ENCODE results near the gene NDUFA6. TPM values are rescaled to one million over a fixed set of nuclear protein-coding genes. Genes with fewer than 3 reads are reported as not detected.
A peak's percentile ranks its signal among the peaks of the same experiment; 100 is the strongest.
"Not testable (repeated sequence)": the region's sequence is repeated elsewhere in the genome, so short reads cannot be mapped to it uniquely, and the experiment has no call there.

NDUFA6 gene
- total RNA-seq, 1 experiment from 2014 or later, result 119 TPM

GRCh38 chr22:42116848-42117424, 26.4 kb upstream of the NDUFA6 start:
- peak in 1 of 2 experiments; percentile 21 for TF ChIP-seq CTCF (IDR thresholded peaks at IDR 0.05; ENCODE audit: insufficient read depth in 1 of 2, low read depth in 1 of 2, low read length in 1 of 2, severe bottlenecking in 1 of 2, unreplicated experiment in 1 of 2)
- no peak overlapping the region for H3K27ac Mint-ChIP-seq (ENCODE audit: unreplicated experiment)
- no peak overlapping the region for H3K4me3 Mint-ChIP-seq (ENCODE audit: unreplicated experiment)
- peaks cover 5% of the 10 kb centered on the region for H3K36me3 Mint-ChIP-seq (ENCODE audit: insufficient read depth, unreplicated experiment)
- no peak for DNase-seq
- H3K9me3 Mint-ChIP-seq (ENCODE audit: unreplicated experiment), result no peaks in the 10 kb centered on the region
- Histone ChIP-seq H3K9me3 (peaks cover 16% of the 10 kb centered on the region), H3K4me1 (no peaks in the 10 kb centered on the region), H3K36me3 (ENCODE audit: control insufficient read depth, insufficient read depth, low read length) (no peaks in the 10 kb centered on the region), H3K27me3 (replicated peaks; ENCODE audit: control insufficient read depth, insufficient read depth, low read length) (no peaks in the 10 kb centered on the region), H3K4me3 (ENCODE audit: low read depth, low read length) (no peak overlapping the region)
- CTCF ChIA-PET, result interaction anchor here (0.6 to 1.8 kb wide), 4 partner anchors 26 to 359 kb away, joined by 3 to 7 read pairs (median 4); partner anchors contain the start of gene NDUFA6
- intact Hi-C loops (cut with micrococcal nuclease; ENCODE audit: unreplicated experiment), result loop anchor here (1.0 to 10.0 kb wide), 2 partner anchors 62 to 151 kb away; no protein-coding TSS in a partner anchor
- no peaks in the 10 kb centered on the region for H3K4me1 Mint-ChIP-seq (ENCODE audit: low read depth, unreplicated experiment)
- POLR2A ChIA-PET, result no interaction called here
- H3K27me3 Mint-ChIP-seq (ENCODE audit: insufficient read depth, unreplicated experiment), result no peaks in the 10 kb centered on the region
- no TSS peak for BruUV-seq (replicated peaks)

GRCh38 chr22:42115420-42115830, 24.9 kb upstream of the NDUFA6 start:
- BruUV-seq (replicated peaks); H3K27ac Mint-ChIP-seq (ENCODE audit: unreplicated experiment); H3K27me3 ChIP-seq (replicated peaks; ENCODE audit: control insufficient read depth, insufficient read depth, low read length); H3K36me3 Mint-ChIP-seq (ENCODE audit: insufficient read depth, unreplicated experiment); H3K9me3 Mint-ChIP-seq (ENCODE audit: unreplicated experiment); POLR2A ChIA-PET; H3K4me1 ChIP-seq; H3K4me3 ChIP-seq (ENCODE audit: low read depth, low read length); DNase-seq; H3K4me3 Mint-ChIP-seq (ENCODE audit: unreplicated experiment); H3K4me1 Mint-ChIP-seq (ENCODE audit: low read depth, unreplicated experiment); H3K36me3 ChIP-seq (ENCODE audit: control insufficient read depth, insufficient read depth, low read length); H3K27me3 Mint-ChIP-seq (ENCODE audit: insufficient read depth, unreplicated experiment): not testable (repeated sequence)
- intact Hi-C loops (cut with micrococcal nuclease; ENCODE audit: unreplicated experiment), result loop anchor here (10.0 kb wide), 1 partner anchor 61 kb away; no protein-coding TSS in a partner anchor
- peaks cover 16% of the 10 kb centered on the region for H3K9me3 ChIP-seq
- CTCF ChIA-PET, result interaction anchor here (0.7 kb wide), 1 partner anchor 174 kb away, joined by 3 read pairs; no protein-coding TSS in a partner anchor

- H3K4me3 ChIP-seq (ENCODE audit: low read depth, low read length), result no peak overlapping the region
- H3K36me3 Mint-ChIP-seq (ENCODE audit: insufficient read depth, unreplicated experiment), result peaks cover 5% of the 10 kb centered on the region
Observed at GRCh38 chr22:42114721-42115120, 24.1 kb upstream of the NDUFA6 start.

More at GRCh38 chr22:42114721-42115120, 24.1 kb upstream of the NDUFA6 start:
- Mint-ChIP-seq H3K4me3 (ENCODE audit: unreplicated experiment) (no peak overlapping the region), H3K27ac (ENCODE audit: unreplicated experiment) (no peak overlapping the region), H3K4me1 (ENCODE audit: low read depth, unreplicated experiment) (no peaks in the 10 kb centered on the region), H3K9me3 (ENCODE audit: unreplicated experiment) (no peaks in the 10 kb centered on the region), H3K27me3 (ENCODE audit: insufficient read depth, unreplicated experiment) (no peaks in the 10 kb centered on the region)
- peak in 1 of 2 experiments; percentile 47 for DNase-seq
- intact Hi-C loops (cut with micrococcal nuclease; ENCODE audit: unreplicated experiment), result loop anchor here (1.0 to 10.0 kb wide), 2 partner anchors 23 to 60 kb away; no protein-coding TSS in a partner anchor
- ChIA-PET CTCF (interaction anchor here (0.7 kb wide), 1 partner anchor 174 kb away, joined by 3 read pairs; no protein-coding TSS in a partner anchor), POLR2A (no interaction called here)
- Histone ChIP-seq H3K36me3 (ENCODE audit: control insufficient read depth, insufficient read depth, low read length) (no peaks in the 10 kb centered on the region), H3K4me1 (no peaks in the 10 kb centered on the region), H3K27me3 (replicated peaks; ENCODE audit: control insufficient read depth, insufficient read depth, low read length) (no peaks in the 10 kb centered on the region), H3K9me3 (peaks cover 16% of the 10 kb centered on the region)
- no TSS peak for BruUV-seq (replicated peaks)
- peak; percentile 34 to 35 for TF ChIP-seq CTCF (IDR thresholded peaks at IDR 0.05; ENCODE audit: insufficient read depth in 1 of 2, low read depth in 1 of 2, low read length in 1 of 2, severe bottlenecking in 1 of 2, unreplicated experiment in 1 of 2)

Measured in Caco-2 (cell line).